A673 (cell line): ENCODE data around the gene POLR2J3. TPM values are rescaled to one million over a fixed set of nuclear protein-coding genes. Genes with fewer than 3 reads are reported as not detected.
"Not testable (repeated sequence)": the region's sequence is repeated elsewhere in the genome, so short reads cannot be mapped to it uniquely, and the experiment has no call there.

Experiments
- BruUV-seq: library from RNA; stranded (reverse); fragments of 400-500 nt; replicated peaks from 2 replicates; lab custom pipeline; 2021; lab: Mats Ljungman, UMichigan
- CTCF ChIA-PET: fragments of 300-600 bp; sonication (Branson Sonifier 250); formaldehyde crosslinking; loops from one replicate; lab custom pipeline; 2022; ENCODE audit warnings: antibody characterized with exemption; lab: Charles Lee
- POLR2A ChIA-PET: fragments of 300-600 bp; sonication (Branson Sonifier 250); formaldehyde crosslinking; loops from one replicate; lab custom pipeline; 2022; ENCODE audit warnings: antibody characterized with exemption; ENCODE audit not compliant: low non-redundant PET; lab: Charles Lee
- DNase-seq: peaks from one replicate; pipeline ENCODE4 v3.0.0-alpha.2; 2015; ENCODE audit warnings: low spot score
- H3K27ac ChIP-seq: fragments of 200-600 bp; sonication (generic); 2 replicates; pipeline ENCODE4 v1.5.1; 2016; ENCODE audit warnings: mixed run types, low read depth, mild to moderate bottlenecking, mixed read lengths, antibody characterized with exemption, low read length; ENCODE audit not compliant: poor library complexity, severe bottlenecking
- H3K27me3 ChIP-seq: fragments of 200-600 bp; sonication (generic); replicated peaks from 2 replicates; pipeline ENCODE4 v1.6.1; 2017; ENCODE audit warnings: mixed run types, low read depth, mild to moderate bottlenecking, mixed read lengths, antibody characterized with exemption, low read length; ENCODE audit not compliant: insufficient read depth, poor library complexity
- H3K36me3 ChIP-seq: fragments of 200-600 bp; sonication (generic); 2 replicates; pipeline ENCODE4 v1.6.1; 2016; ENCODE audit warnings: mixed run types, mild to moderate bottlenecking, mixed read lengths, antibody characterized with exemption, low read length; ENCODE audit not compliant: insufficient read depth, poor library complexity, severe bottlenecking
- H3K4me1 ChIP-seq: fragments of 200-600 bp; sonication (generic); 2 replicates; pipeline ENCODE4 v1.6.1; 2017; ENCODE audit warnings: mixed run types, mild to moderate bottlenecking, mixed read lengths, antibody characterized with exemption, low read length; ENCODE audit not compliant: insufficient read depth, poor library complexity, severe bottlenecking
- H3K4me3 ChIP-seq: fragments of 200-600 bp; sonication (generic); 2 replicates; pipeline ENCODE4 v1.5.1; 2016; ENCODE audit warnings: low read depth, mixed run types, mild to moderate bottlenecking, mixed read lengths, low read length; ENCODE audit not compliant: poor library complexity, severe bottlenecking
- H3K9me3 ChIP-seq: fragments of 200-600 bp; sonication (generic); 2 replicates; pipeline ENCODE4 v1.6.1; 2016; ENCODE audit warnings: mixed run types, low read depth, mild to moderate bottlenecking, mixed read lengths, antibody characterized with exemption, low read length; ENCODE audit not compliant: poor library complexity, severe bottlenecking
- intact Hi-C: fragments of 100-400 bp; cut with micrococcal nuclease; formaldehyde crosslinking; loops from one replicate; pipeline ENCODE4 v1.10.0; 2022; ENCODE audit not compliant: unreplicated experiment
- total RNA-seq: library from RNA; stranded (reverse); gene quantifications from 2 replicates; pipeline ENCODE4 v1.2.3, GENCODE V29; 2021

The POLR2J3 gene
- total RNA-seq, 1 experiment from 2014 or later = 23.3 TPM

GRCh38 chr7:102581722-102582121 is 9.3 kb upstream of the POLR2J3 start:
- H3K9me3 ChIP-seq, CTCF ChIA-PET, H3K27me3 ChIP-seq, H3K4me3 ChIP-seq, H3K27ac ChIP-seq, DNase-seq, POLR2A ChIA-PET, H3K36me3 ChIP-seq, intact Hi-C loops, BruUV-seq, H3K4me1 ChIP-seq: not testable (repeated sequence)

DNA sequence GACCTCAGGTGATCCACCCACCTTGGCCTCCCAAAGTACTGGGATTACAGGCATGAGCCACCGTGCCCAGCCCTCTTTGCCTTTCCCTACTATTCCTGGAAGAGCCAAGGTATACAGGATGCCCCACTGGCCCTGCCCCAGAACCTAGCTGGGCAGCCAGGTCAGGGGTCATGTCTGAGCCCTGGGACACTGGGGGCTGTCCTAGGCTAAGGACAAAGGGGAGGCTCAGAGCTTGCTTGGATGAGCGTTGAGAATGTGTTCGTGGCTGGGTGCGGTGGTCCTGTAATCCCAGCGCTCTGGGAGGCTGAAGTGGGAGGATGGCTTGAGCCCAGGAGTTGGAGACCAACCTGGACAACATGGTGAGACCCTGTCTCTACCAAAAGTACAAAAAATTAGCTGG is 6.1 kb upstream of the POLR2J3 start:
- BruUV-seq, H3K4me3 ChIP-seq, H3K27ac ChIP-seq, H3K36me3 ChIP-seq, DNase-seq, H3K27me3 ChIP-seq, POLR2A ChIA-PET, H3K4me1 ChIP-seq, CTCF ChIA-PET, intact Hi-C loops, H3K9me3 ChIP-seq: not testable (repeated sequence)

- POLR2A ChIA-PET, CTCF ChIA-PET, BruUV-seq, H3K4me1 ChIP-seq, intact Hi-C loops, H3K36me3 ChIP-seq, H3K4me3 ChIP-seq, DNase-seq, H3K27me3 ChIP-seq, H3K9me3 ChIP-seq, H3K27ac ChIP-seq: not testable (repeated sequence)
Observed at GRCh38 chr7:102577315-102578240, 5.2 kb upstream of the POLR2J3 start.

DNA sequence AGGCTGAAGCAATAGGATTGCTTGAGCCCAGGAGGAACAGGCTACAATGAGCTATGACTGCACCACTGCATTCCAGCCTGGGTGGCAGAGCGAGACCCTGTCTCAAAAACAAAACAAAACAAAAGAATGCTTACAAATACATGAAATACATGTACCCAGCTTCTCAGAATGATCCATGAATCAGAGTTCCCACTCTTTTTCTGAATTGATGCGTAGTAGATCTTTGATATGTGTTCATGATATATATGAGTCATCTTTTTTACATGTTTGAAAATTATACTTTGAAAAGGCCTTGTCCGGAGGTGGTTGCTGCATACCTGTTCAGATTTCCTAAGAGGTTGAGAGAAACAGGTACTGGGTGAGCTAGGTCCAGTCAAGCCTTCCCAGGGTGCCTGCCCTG is 4.0 kb upstream of the POLR2J3 start:
- POLR2A ChIA-PET, H3K36me3 ChIP-seq, H3K4me3 ChIP-seq, H3K27ac ChIP-seq, H3K4me1 ChIP-seq, H3K27me3 ChIP-seq, intact Hi-C loops, CTCF ChIA-PET, BruUV-seq, DNase-seq, H3K9me3 ChIP-seq: not testable (repeated sequence)

DNA sequence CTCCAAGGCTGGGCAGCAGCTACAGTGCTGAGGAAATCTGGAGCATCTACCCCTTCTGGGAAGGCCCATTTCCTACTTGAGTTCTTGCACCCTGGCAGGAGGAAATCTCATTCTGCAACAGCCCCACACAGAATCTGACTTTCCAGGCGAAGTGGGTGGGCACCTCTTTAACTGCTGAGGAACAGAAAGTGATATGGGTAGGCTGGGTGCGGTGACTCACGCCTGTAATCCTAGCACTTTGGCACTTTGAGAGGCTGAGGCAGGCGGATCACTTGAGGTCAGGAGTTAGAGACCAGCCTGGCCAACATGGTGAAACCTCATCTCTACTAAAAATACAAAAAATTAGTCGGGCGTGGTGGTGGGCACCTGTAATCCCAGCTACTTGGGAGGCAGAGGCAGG is 2.2 kb upstream of the POLR2J3 start:
- H3K27ac ChIP-seq, H3K4me1 ChIP-seq, CTCF ChIA-PET, POLR2A ChIA-PET, H3K9me3 ChIP-seq, intact Hi-C loops, H3K4me3 ChIP-seq, BruUV-seq, DNase-seq, H3K36me3 ChIP-seq, H3K27me3 ChIP-seq: not testable (repeated sequence)

DNA sequence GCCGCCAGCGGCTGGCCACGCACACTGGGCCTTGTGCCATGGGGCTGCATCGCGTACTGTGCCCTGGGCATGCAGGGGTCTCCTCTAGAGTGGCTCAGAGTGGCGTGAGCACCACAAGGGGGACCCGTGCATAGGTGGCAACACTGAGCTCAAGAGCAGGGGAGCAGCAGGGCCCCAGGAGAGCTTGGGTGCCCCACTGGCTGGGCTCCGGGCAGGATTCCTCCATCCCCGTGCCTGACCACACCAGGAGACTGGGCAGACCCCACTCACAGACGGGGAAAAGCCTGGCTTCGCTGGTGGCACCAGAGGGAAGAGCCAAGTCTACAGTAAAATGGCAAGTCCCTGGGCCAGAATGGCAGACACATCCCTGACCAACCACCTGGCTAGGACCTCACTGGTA is 3.8 kb downstream of the POLR2J3 start:
- H3K9me3 ChIP-seq, DNase-seq, CTCF ChIA-PET, intact Hi-C loops, H3K36me3 ChIP-seq, BruUV-seq, H3K27me3 ChIP-seq, H3K4me3 ChIP-seq, H3K4me1 ChIP-seq, H3K27ac ChIP-seq, POLR2A ChIA-PET: not testable (repeated sequence)

- H3K27ac ChIP-seq, BruUV-seq, POLR2A ChIA-PET, DNase-seq, intact Hi-C loops, H3K9me3 ChIP-seq, H3K27me3 ChIP-seq, H3K4me3 ChIP-seq, H3K36me3 ChIP-seq, CTCF ChIA-PET, H3K4me1 ChIP-seq: not testable (repeated sequence)
Observed at GRCh38 chr7:102550808-102551422, 21.5 kb downstream of the POLR2J3 start, which contains the start of gene SPDYE2. Gene SPDYE2 (plus strand): TSS chr7:102551226. CDS start chr7:102553256, 2,030 bp downstream.
